Fibroblast of skin of left quadriceps (primary cell): Measurements from ENCODE around the gene ZNF592.

Experiments used
- DNase-seq, 2 experiments: peaks; one replicate each; pipeline ENCODE4 v3.0.0-alpha.2; 2013; ENCODE audit warnings: low read depth in 2 of 2

Gene ZNF592

DNA sequence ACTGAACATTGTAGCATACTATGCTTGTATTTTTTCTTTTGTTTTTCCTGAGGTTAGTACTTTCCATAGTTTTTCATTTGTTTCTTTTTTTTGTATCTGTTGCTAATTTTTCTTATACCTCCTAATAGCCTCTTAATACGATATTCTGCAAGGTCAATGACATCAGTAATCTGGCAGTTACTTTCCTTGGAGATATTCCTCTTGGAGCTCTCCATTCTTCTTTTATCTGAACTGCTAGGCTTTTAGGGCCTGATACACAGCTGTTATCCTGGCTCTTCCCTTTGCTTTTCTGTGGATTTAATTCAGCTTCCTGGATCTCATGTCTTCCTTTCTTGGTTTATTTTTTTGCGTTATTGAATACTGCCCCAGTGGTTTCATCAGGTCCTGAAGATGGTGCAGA is 81.6 kb downstream of the ZNF592 start:
- DNase-seq = no peak

DNA sequence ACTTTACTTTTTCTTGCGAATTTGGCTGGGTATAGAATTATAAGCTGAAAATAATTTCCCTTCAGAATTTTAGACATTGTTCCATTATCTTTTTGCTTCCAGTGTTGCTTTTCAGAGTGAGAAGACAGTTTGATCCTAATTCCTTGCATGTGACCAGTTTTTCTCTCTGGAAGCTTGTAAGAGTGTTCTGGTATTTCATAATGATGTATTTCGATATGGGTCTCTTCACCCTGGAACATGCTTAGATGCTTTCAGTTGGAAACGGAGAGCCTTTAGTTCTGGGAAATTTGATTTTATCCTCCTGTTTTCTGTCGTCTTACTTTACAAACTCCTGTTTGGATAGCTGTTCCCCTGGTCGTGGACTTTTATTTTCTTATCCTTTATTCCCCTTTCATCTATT is 82.6 kb downstream of the ZNF592 start:
- no peak for DNase-seq

DNA sequence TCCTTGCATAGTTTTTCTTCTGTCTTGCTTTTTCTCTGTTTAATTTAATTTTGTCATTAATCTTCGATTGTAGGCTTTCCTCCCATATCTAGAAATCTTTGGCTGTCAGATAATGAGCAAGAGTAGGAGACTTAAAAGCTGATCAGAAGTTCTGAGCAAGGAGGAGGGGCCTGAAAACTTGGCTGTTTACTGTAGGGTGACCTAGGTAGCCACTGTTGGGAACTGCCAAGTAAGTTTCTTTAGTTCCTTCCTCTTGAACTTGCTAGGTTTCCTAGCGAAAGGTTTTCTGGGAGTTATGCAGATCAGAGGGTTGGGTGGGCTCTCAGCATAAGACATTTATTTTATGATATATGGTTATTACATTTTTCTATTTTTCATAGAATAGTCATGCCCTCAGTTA is 83.2 kb downstream of the ZNF592 start:
- DNase-seq = no peak

DNA sequence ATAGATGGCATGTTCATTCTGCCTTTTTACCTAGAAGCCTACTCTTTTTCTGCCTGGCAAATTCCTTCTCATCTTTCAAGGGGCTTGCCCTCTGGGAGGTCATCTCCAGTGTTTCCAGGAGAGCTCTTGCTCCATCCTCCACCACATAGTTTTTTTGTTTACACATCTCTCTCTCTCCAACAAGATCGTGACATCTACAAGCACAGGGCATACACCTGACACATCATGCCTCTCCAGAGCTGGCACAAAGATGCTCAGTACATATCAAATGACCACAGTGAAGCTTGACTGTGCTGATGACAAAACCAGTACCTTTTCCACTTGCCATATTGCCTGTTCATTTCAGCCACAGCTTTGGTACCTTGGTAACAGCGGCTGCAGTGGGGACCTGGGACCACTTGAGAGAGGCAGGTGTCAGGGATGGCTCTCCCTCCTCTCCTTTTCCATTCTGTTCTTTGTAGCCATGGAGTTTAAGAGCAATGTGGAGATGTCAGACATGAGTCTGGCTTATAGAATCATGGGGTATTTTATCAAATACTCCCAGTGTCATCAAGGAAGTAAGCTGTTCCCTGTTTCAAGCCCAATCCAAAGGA is 84.2 kb downstream of the ZNF592 start:
- DNase-seq = no peak

DNA sequence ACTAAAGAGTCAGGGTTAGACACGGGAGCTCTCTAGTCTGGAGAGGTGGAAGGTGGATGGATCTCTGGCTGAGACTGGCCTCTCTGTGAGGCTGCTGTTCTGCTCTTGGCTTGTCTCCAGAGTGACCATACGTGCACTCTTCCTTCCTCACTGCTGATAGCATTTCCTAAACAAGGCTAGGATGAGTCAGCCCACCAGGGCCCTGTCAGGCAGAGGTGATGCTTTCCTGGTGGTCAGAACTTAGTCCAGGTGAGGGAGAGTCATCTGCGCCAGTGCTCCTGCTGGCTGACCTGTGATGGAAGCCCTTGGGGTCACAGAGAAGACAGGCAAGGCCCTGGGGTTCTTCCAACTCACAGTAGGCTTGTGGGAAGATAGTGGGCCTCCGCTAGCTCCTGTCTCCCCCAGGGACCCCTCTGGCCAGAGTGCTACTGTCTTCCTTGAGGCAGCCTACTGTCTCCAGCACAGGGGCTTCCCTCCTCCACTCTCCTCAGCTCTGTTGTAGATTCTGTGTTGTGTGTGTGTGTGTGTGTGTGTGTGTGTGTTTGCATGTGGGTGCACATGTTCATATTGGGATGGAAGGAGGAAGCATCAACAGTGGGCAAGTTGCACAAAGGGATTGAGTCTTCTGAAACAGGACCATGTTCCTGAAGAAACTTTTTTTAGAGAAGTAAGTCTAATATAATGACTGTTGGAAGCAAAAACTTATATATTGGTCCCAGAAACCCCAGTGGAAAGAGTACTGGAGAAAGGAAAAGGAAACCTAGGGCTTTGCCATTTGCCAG is 85.2 kb downstream of the ZNF592 start:
- no peak for DNase-seq

DNA sequence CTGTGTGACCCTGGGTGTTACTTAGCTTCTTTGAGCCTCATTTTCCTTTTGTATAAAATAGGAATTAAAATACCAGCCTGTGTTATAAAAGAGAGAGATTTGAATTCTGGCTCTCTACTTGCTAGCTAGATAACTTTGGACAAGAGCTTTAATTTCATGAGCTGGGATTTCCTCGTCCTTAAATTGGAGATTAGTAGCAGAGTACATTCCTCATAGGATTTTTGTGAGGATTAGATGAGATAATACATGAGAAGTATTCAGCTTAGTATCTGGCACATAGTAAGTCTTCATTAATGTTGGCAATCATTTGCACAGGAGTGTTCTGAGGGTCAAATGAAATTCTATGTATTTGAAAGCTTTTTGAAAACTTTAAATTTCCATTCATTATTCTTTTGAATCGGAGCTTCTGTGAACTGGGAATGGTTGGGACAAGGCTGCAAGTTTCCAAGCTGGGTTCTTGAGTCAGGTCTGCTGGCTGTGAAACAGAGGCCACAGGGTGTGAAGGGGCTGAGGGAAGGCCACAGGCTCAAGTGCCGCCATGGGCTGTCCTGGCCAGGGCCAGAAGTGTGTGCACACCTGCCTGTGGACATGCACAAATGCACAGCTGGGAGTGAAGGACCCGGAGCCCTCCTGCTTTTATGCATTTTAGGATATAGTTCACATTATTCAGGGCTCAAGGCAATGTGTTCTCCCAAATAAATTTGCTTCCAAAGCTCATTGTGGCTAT is 86.0 kb downstream of the ZNF592 start:
- DNase-seq = no peak

DNA sequence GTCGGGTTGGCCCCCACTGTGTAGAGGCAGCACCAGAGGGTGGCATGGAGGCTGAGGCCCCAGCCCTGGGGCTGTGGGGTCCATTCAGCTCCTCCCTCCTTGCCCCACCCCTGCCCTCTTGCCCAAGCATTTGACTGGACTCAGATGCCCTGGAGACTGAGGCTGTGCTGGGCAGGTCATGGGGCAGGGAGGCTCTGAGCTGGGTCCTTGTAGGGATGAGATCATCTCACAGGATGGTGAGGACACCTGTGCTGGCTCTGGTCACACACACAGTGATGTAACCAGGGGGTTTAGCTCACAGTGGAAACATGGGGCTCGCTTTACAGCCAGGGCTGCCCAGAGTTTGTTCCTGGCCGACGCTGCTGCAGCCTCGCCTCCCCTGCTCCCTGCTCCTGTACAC is 86.6 kb downstream of the ZNF592 start:
- no peak for DNase-seq

DNA sequence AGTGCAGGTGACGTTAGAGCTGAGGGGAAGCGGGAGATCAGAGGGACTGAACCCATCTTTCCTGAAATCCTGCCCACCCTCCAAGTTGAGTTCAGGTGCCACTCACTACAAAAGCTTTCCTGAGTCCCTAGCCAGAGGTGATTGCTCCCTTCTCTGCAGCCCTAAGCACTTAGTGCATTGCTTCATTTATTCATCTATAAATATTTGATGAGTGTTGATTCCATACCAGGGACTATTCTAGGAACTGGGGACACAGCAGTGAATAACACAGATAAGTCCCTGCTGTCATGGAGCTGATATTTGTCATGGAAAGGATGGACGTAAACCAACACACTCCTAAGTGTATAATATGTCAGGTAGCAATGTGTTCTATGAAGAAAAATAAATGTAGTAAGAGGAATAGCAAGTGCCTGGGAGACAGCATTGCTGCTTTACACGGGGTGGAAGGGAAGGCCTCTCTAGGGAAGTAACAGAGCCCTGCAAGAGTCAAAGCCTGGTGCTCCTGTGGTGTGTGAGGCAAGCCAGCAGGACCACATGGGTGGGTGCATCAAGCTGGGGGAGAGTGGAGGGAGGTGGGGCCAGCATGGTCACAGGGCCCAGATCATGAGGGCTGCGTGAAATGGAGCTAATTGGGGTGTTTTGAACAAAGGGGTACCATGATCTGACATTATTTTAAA is 87.4 kb downstream of the ZNF592 start:
- no peak for DNase-seq

DNA sequence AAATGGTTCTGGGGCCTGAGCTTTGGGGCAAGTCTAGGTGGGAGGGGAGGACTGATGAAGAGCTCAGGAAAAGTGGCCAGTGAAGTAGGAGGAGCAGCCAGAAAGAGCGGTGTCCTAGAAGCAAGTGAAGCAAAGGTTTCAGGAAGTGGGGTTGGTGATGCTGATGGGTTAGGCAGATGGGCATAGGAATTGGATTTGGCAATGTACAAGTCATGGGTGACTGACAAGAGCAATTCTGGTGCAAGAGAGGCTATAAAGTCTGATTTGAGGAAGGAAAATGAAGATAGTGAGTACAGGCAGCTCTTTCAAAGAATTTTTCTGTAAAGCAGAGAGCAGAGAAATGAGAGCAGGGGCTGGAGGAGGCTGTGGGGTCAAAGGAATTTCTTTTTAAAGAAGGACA is 88.5 kb downstream of the ZNF592 start:
- no peak for DNase-seq

DNA sequence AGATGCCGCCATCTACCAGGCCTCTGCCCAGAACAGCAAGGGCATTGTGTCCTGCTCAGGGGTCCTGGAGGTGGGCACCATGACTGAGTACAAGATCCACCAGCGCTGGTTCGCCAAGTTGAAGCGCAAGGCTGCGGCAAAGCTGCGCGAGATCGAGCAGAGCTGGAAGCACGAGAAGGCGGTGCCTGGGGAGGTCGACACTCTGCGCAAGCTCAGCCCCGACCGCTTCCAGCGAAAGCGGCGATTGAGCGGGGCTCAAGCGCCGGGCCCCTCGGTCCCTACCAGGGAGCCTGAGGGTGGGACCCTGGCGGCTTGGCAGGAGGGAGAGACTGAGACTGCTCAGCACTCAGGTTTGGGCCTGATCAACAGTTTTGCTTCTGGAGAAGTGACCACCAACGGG is 91.3 kb downstream of the ZNF592 start:
- no peak for DNase-seq

DNA sequence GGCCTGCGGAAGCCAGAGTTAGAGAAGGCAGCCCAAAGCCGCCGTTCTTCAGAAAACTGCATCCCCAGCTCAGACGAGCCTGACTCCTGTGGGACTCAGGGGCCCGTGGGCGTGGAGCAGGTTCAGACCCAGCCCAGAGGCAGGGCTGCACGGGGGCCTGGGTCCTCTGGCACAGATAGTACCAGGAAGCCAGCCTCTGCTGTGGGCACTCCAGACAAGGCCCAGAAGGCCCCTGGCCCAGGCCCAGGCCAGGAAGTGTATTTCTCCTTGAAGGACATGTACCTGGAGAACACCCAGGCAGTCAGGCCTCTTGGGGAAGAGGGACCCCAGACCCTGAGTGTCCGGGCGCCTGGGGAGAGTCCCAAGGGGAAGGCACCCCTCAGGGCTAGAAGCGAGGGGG is 91.9 kb downstream of the ZNF592 start:
- DNase-seq = no peak

DNA sequence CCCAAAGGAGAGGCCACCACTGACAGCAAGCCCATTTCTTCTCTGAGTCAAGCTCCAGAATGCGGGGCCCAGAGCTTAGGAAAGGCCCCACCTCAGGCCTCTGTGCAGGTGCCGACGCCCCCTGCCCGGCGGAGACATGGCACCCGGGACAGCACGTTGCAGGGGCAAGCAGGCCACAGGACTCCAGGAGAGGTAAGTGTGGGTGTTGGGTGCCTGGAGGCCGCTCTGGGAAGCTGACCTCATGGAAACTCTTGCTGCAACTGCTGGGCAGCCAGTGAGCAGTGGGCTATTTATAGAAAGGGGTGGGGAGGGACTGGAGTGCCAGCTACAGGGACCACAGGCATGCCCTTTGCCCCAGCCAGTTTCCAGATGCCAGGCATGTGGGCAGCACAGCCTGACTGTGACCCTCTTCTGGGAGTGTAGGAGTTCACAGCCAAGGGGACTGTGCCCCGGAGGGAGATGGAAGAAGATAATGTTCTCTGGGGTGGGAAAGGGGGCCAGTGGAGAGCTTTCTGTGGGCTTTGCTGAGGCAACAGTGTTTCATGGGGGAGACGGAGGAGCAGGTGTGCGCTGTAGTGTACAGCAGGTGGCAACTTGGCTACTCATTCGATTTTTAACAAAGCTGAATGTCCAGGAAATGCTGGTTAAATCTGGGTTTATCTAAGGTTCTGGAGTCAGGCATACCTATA is 92.5 kb downstream of the ZNF592 start:
- no peak for DNase-seq

DNA sequence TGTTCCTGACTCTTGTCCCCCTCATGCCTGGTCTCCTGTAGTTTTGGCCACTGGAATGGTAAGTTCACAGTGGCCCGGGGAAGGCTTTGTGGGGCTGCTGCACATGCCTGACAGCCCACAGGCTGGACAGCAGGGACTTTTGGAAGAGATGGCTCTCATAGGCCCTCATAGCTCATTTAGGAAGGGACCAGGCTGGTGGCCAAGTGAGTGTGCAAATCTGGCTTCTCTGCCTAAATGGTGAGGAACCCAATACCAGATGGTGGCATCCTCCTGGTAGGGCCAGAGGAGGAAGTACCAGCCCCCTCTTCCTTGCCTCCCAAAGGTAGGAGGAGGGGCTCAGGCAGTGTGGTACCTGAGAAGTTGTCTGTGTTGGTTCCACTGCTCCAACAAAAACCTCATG is 94.4 kb downstream of the ZNF592 start:
- no peak for DNase-seq

DNA sequence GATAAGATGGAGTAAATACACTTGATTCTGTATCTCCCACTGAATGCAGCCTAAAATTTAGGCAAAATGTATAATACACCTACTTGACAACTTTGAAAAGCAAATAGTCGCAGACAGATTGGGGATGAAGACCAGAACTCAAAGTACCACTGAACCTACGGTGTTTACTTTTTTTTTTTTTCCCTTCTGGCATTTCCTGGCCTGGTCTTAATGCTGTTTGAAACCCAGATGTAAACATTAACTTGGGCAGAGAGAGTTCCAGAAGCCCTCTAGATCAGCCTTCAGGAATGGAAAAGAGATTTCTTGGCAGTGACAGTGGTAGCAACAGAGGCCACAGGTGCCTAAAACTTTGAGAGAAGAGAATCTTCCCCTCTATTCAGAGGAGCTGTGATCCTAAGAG is 96.6 kb downstream of the ZNF592 start:
- no peak for DNase-seq

DNA sequence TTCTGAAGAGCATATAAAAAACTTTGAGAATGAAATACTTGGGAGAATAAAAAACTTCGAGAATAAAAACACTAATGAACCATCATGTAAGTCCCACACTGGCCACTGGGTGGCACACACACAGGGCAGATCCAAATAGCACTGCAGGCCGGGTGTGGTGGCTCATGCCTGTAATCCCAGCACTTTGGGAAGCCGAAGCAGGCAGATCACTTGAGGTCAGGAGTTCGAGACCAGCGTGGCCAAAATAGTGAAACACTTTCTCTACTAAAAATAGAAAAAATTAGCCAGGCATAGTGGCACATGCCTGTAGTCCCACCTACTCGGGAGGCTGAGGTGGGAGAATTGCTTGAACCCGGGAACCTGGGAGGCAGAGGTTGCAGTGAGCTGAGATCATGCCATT is 97.2 kb downstream of the ZNF592 start:
- DNase-seq = peak; percentile 10 to 17

DNA sequence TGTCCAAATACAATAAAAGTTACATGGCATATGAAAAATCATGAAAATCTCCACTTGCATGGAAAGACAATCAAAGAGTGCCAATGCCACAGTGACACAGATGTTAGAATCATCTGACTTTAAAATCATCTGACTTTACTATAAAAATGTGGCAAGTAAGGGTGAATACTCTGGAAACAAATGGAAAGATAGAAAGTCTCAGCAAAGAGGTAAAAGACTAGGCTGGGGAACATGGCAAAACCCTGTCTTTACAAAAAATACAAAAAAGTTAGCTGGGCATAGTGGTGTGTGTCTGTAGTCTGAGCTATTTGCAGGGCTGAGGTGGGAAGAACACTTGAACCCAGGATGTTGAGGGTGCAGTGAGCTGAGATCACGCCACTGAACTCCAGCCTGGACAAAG is 97.9 kb downstream of the ZNF592 start:
- no peak for DNase-seq

DNA sequence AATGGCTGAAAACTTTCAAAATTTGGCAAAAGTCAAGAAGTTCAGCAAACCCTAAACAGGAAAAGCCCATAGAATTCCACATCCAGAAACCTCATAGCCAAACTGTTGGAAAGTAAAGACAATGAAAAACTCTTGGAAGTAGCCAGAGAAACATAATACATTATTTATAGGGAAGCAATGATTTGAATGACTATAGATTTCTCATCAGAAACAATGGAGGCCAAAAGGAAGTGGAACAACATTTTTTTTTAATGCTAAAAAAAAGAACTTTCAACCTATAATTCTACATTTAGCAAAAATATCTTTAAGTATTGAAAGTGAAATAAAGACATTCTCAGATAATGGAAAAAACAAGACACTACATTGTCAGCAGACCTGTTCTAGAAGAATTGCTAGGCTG is 99.0 kb downstream of the ZNF592 start:
- no peak for DNase-seq

DNA sequence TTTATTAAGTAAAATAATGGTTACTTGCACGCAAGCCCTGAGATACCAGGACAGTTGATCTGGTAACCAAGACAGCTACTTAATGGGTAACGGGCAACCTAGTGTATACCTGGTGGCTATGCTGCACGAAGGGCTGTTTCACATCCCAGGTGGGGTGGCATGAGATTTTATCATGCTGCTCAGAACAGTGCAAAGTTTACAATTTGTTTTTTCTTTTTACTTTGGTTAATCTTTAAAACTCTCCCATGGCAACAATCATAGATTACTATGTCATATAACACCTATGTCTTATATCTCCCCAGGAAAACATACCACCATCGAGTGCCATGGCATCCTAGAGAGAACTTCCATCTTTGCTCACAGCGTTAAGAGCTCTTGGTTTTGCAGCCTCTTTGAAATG is 103.8 kb downstream of the ZNF592 start:
- DNase-seq = no peak

DNA sequence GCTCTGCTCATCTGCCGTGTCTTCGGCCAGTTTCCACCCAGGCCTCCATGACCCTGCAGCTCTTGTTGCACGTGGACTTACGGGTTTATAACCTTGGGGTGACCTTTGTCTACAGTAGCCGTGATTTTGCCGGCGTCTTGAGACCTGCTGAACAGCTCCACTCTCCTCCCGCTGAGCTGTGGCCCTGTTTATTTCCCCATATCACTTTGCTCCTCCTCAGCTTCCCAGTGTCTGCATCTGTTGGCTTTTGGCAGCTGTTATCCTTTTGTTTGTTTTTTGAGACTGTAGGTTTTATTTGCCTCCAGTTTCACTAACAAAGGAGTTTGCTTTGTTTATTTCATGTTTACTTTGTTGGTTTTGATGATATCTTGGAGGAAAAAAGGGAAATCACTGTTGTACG is 106.7 kb downstream of the ZNF592 start:
- DNase-seq = no peak

DNA sequence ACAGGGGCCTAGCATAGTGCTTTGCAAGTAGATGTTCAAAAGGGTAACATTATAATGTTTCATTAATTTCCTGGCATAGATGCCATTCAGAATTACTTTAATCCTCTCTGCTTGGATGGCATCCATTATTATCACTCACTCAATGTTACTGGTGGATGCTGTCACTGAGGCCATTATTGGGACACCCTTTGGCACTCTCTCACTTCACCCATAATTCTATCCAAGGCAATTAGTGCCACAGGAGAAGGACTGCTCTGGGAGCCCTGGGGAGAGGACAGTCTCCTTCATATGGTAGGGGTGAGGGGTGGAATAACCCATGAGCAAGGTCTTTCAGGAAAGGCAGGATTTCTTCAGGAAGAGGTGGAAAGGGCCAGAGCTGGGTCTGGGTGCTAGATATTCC is 107.4 kb downstream of the ZNF592 start:
- no peak for DNase-seq
